Thoracic aorta endothelial cell (primary cell): ENCODE measurements around the gene ECPAS. TPM values are rescaled to one million over a fixed set of nuclear protein-coding genes. Genes with fewer than 3 reads are reported as not detected.

Experiments used
- small RNA-seq: library from RNA; depleted of rRNA; stranded (forward); fragments of <200 nt; gene quantifications from one replicate; pipeline ENCODE3, GENCODE V24; 2012
- total RNA-seq: library from RNA; depleted of rRNA; stranded (reverse); fragments of >200 nt; gene quantifications from 2 replicates; pipeline ENCODE4 v1.2.3, GENCODE V29; 2012

Gene ECPAS, protein sequence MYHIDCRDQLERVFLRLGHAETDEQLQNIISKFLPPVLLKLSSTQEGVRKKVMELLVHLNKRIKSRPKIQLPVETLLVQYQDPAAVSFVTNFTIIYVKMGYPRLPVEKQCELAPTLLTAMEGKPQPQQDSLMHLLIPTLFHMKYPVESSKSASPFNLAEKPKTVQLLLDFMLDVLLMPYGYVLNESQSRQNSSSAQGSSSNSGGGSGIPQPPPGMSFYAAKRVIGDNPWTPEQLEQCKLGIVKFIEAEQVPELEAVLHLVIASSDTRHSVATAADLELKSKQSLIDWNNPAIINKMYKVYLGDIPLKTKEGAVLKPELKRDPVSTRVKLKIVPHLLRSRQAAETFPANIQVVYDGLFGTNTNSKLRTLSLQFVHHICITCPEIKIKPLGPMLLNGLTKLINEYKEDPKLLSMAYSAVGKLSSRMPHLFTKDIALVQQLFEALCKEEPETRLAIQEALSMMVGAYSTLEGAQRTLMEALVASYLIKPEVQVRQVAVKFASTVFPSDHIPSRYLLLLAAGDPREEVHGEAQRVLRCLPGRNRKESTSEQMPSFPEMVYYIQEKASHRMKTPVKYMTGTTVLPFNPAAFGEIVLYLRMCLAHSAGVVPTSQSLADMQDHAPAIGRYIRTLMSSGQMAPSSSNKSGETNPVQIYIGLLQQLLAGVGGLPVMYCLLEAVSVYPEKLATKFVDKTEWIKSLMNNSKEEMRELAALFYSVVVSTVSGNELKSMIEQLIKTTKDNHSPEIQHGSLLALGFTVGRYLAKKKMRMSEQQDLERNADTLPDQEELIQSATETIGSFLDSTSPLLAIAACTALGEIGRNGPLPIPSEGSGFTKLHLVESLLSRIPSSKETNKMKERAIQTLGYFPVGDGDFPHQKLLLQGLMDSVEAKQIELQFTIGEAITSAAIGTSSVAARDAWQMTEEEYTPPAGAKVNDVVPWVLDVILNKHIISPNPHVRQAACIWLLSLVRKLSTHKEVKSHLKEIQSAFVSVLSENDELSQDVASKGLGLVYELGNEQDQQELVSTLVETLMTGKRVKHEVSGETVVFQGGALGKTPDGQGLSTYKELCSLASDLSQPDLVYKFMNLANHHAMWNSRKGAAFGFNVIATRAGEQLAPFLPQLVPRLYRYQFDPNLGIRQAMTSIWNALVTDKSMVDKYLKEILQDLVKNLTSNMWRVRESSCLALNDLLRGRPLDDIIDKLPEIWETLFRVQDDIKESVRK (N-terminal part only)
- 124 and 125 TPM in 2 replicates for total RNA-seq

GRCh38 chr9:111483858-111484571, at the start of gene ECPAS:
ECPAS (minus strand) TSS chr9:111484383; CDS start chr9:111472918, 11,465 bp downstream.

GRCh38 chr9:111525056-111525977, 41.1 kb upstream of the ECPAS start, which contains the start of gene ZNF483:
ZNF483 (plus strand) TSS chr9:111525179; CDS start chr9:111527396, 2,217 bp downstream.

GRCh38 chr9:111330124-111330523, 154.1 kb downstream of the ECPAS start, which contains the start of gene OR2K2:
OR2K2 (minus strand) TSS chr9:111330224; CDS start chr9:111328433, 1,791 bp downstream.

Small RNAs within 50 kb of the gene (small RNA-seq; reads per million reads assigned to genes)
- gene RNA5SP294, result not detected

Other genes starting within 250 kb of the ECPAS start
- gene OR2K2, start 154.2 kb downstream of the ECPAS start, total RNA-seq, result not detected in 2 replicates
- 1.9 and 2.9 TPM in 2 replicates for gene ZNF483, start 40.8 kb upstream of the ECPAS start, total RNA-seq
- 57.4 and 146 TPM in 2 replicates for gene PTGR1, start 115.3 kb upstream of the ECPAS start, total RNA-seq
- gene DNAJC25, start 147.0 kb upstream of the ECPAS start, total RNA-seq, result 5.8 and 6.4 TPM in 2 replicates
- gene GNG10, start 177.2 kb upstream of the ECPAS start, total RNA-seq, result 88.7 and 90.4 TPM in 2 replicates